Measurements from ENCODE around the gene HIRA. TPM values are rescaled to one million over a fixed set of nuclear protein-coding genes. Genes with fewer than 3 reads are reported as not detected.

Gene HIRA
- total RNA-seq, 1 donor from 2014 or later = 7.3 TPM

DNA sequence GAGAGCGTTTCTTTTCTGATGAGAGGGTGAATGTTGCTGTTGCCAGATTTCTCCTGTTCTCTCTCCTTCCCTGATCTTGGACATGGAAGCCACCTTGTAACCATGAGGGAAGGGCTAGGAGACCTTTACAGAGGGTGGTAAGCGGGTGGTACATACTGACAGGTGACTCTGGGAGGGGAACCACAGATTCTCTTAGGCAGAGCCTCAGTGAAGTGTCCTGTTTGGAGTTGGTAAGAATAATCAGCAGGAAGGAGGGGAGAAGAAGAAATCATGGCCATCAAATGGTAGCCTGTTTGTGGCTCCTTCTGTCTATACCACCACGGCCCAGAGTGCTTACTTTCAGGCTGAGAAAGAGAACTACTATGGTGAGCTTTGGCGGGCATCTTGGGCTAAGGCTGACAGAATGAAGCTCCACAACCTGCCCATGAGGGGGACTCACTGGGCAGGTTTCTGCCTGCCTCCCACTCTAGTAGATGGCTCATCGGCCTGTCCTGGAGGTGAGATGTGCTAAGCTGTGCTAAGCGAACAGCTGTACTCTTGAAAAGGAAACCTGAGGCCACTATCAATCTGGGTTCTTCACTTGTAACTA lies 84.8 kb downstream of the HIRA start:
- H3K27ac ChIP-seq (ENCODE audit: low read depth, low read length) = no peak overlapping the region
- no peaks in the 10 kb centered on the region for H3K27me3 ChIP-seq (ENCODE audit: control insufficient read depth in 3 of 3, insufficient read depth in 3 of 3, low read length in 3 of 3)
- no peak overlapping the region for H3K4me3 ChIP-seq (ENCODE audit: low read length in 3 of 3)
- H3K4me1 ChIP-seq (ENCODE audit: control insufficient read depth in 3 of 3, insufficient read depth in 3 of 3, low read length in 3 of 3) = peaks cover 4 to 8% (median 4%) of the 10 kb centered on the region in 3 donors
- no peak overlapping the region for H3K9ac ChIP-seq (ENCODE audit: low read depth in 1 of 3, low read length in 3 of 3)
- peaks cover 0 to 1% (median 0%) of the 10 kb centered on the region in 3 donors for H3K9me3 ChIP-seq (ENCODE audit: control insufficient read depth in 3 of 3, low read length in 3 of 3)
- H3K36me3 ChIP-seq (ENCODE audit: control insufficient read depth in 3 of 3, insufficient read depth in 3 of 3, low read length in 3 of 3) = peaks cover 27 to 45% (median 28%) of the 10 kb centered on the region in 3 donors

DNA sequence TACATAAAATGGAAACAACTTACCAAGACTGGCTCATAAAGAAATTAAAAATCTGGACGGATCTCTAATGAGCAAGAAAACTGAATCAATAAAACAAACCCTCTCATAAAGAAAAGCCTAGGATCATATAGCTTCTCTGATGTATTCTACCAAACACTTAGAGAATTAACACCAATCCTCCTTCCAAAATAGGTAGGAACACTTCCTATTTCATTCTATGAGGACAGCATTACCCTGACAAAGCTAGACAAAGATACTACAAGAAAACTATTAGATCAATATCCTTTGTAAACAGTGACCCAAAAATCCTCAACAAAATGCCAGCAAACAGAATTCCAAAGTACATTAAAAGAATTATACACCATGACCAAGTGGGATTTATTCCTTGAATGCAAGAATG lies 87.1 kb downstream of the HIRA start:
- peaks cover 9 to 23% (median 20%) of the 10 kb centered on the region in 3 donors for H3K36me3 ChIP-seq (ENCODE audit: control insufficient read depth in 3 of 3, insufficient read depth in 3 of 3, low read length in 3 of 3)
- no peaks in the 10 kb centered on the region for H3K4me1 ChIP-seq (ENCODE audit: control insufficient read depth in 3 of 3, insufficient read depth in 3 of 3, low read length in 3 of 3)
- H3K9ac ChIP-seq (ENCODE audit: low read depth in 1 of 3, low read length in 3 of 3) = no peak overlapping the region
- no peaks in the 10 kb centered on the region for H3K27me3 ChIP-seq (ENCODE audit: control insufficient read depth in 3 of 3, insufficient read depth in 3 of 3, low read length in 3 of 3)
- H3K9me3 ChIP-seq (ENCODE audit: control insufficient read depth in 3 of 3, low read length in 3 of 3) = peaks cover 0 to 1% (median 0%) of the 10 kb centered on the region in 3 donors
- no peak overlapping the region for H3K27ac ChIP-seq (ENCODE audit: low read depth, low read length)
- no peak overlapping the region for H3K4me3 ChIP-seq (ENCODE audit: low read length in 3 of 3)

DNA sequence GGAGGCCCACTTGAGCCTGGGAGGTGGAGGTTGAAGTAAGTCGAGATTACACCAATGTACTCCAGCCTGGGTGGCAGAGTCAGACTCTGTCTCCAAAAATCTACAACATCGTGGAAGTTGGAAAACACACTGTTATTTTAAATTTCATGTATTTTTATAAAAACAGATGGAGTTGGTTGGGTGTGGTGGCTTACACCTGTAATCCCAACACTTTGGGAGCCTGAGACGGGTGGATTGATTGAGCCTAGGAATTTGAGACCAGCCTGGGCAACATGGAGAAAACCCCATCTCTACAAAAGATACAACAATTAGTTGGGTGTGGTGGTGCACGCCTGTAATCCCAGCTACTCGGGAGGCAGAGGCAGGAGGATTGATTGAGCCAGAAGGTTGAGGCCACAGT lies 88.1 kb downstream of the HIRA start:
- peaks cover 0 to 1% (median 1%) of the 10 kb centered on the region in 3 donors for H3K9me3 ChIP-seq (ENCODE audit: control insufficient read depth in 3 of 3, low read length in 3 of 3)
- peaks cover 9 to 23% (median 20%) of the 10 kb centered on the region in 3 donors for H3K36me3 ChIP-seq (ENCODE audit: control insufficient read depth in 3 of 3, insufficient read depth in 3 of 3, low read length in 3 of 3)
- H3K9ac ChIP-seq (ENCODE audit: low read depth in 1 of 3, low read length in 3 of 3) = no peak overlapping the region
- no peaks in the 10 kb centered on the region for H3K27me3 ChIP-seq (ENCODE audit: control insufficient read depth in 3 of 3, insufficient read depth in 3 of 3, low read length in 3 of 3)
- no peak overlapping the region for H3K27ac ChIP-seq (ENCODE audit: low read depth, low read length)
- H3K4me3 ChIP-seq (ENCODE audit: low read length in 3 of 3) = no peak overlapping the region
- H3K4me1 ChIP-seq (ENCODE audit: control insufficient read depth in 3 of 3, insufficient read depth in 3 of 3, low read length in 3 of 3) = no peaks in the 10 kb centered on the region

DNA sequence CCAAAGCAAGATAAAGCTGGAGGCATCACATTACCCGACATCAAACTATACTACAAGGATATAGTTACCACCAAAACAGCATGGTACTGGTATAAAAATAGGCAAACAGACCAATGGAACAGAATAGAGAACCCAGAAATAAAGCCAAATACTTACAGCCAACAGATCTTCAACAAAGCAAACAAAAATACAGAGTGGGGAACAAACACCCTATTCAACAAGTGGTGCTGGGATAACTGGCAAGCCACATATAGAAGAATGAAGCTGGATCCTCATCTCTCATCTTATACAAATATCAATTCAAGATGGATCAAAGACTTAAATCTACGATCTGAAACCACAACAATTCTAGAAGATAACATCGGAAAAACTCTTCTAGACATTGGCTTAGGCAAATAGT lies 90.0 kb downstream of the HIRA start:
- no peak overlapping the region for H3K9ac ChIP-seq (ENCODE audit: low read depth in 1 of 3, low read length in 3 of 3)
- peaks cover 3 to 27% (median 20%) of the 10 kb centered on the region in 3 donors for H3K36me3 ChIP-seq (ENCODE audit: control insufficient read depth in 3 of 3, insufficient read depth in 3 of 3, low read length in 3 of 3)
- H3K27me3 ChIP-seq (ENCODE audit: control insufficient read depth in 3 of 3, insufficient read depth in 3 of 3, low read length in 3 of 3) = no peaks in the 10 kb centered on the region
- no peak overlapping the region for H3K27ac ChIP-seq (ENCODE audit: low read depth, low read length)
- H3K9me3 ChIP-seq (ENCODE audit: control insufficient read depth in 3 of 3, low read length in 3 of 3) = peaks cover 0 to 7% (median 1%) of the 10 kb centered on the region in 3 donors
- no peak overlapping the region for H3K4me3 ChIP-seq (ENCODE audit: low read length in 3 of 3)
- H3K4me1 ChIP-seq (ENCODE audit: control insufficient read depth in 3 of 3, insufficient read depth in 3 of 3, low read length in 3 of 3) = no peaks in the 10 kb centered on the region

DNA sequence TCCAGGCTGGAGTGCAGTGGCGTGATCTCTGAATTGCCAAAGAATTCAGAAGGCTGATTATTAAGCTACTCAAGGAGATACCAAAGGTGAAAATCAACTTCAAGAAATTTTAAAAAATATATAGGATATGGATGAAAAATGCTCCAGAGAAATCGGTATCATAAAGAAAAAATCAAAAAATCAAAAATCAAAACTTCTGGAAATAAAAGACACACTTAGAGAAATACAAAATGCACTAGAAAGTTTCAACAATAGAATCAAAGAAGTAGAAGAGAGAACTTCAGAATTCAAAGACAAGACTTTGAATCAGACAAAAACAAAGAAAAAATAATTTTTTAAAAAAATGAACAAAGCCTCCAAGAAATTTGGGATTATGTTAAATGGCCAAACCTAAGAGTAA lies 94.4 kb downstream of the HIRA start:
- Histone ChIP-seq H3K4me3 (ENCODE audit: low read length in 3 of 3) (no peak overlapping the region), H3K9ac (ENCODE audit: low read depth in 1 of 3, low read length in 3 of 3) (no peak overlapping the region), H3K36me3 (ENCODE audit: control insufficient read depth in 3 of 3, insufficient read depth in 3 of 3, low read length in 3 of 3) (peaks cover 10 to 33% (median 19%) of the 10 kb centered on the region in 3 donors), H3K27me3 (ENCODE audit: control insufficient read depth in 3 of 3, insufficient read depth in 3 of 3, low read length in 3 of 3) (no peaks in the 10 kb centered on the region), H3K4me1 (ENCODE audit: control insufficient read depth in 3 of 3, insufficient read depth in 3 of 3, low read length in 3 of 3) (no peaks in the 10 kb centered on the region), H3K9me3 (ENCODE audit: control insufficient read depth in 3 of 3, low read length in 3 of 3) (peaks cover 0 to 11% (median 3%) of the 10 kb centered on the region in 3 donors), H3K27ac (ENCODE audit: low read depth, low read length) (no peak overlapping the region)

DNA sequence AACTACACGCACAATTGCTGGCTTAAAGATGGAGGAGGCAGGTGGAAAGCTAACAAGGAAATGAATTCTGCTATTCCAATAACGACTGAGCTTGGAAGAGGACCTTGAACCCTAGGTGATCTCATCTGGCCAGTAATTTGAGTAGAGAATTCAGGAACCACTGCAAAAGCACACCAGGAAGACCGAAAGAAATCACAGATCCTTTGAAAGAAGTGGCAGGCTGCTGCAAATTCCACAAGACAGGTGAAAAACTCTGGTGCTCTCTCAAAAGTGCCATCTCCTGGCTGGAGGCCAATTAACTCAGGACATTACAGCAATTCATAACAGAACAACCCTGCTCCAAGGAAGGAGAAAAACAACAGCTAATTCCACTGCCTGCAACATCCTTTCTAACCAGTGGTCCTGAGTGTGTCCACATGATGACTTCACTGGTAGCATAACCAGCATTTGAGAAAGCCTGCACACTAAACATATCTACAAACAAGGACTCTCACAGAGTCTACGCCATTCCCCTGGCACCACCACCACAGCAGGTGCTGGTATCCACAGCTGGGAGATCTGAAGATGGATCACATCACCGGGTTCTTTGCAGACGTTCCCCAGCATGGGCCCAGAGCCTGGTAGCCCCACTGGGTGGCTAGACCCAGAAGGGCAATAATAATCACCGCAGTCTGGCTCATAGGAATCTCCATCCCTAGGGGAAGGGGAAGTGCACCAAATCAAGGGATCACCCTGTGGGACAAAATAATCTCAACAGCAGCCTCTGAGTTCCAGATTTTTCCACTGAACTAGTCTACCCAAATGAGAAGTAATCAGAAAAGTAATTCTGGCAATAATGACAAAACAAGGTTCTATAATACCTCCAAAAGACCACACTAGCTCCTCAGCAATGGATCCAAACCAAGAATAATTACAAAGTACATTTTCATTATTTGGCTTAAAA lies 95.1 kb downstream of the HIRA start:
- Histone ChIP-seq H3K4me3 (ENCODE audit: low read length in 3 of 3) (no peak overlapping the region), H3K27me3 (ENCODE audit: control insufficient read depth in 3 of 3, insufficient read depth in 3 of 3, low read length in 3 of 3) (no peaks in the 10 kb centered on the region), H3K27ac (ENCODE audit: low read depth, low read length) (no peak overlapping the region), H3K36me3 (ENCODE audit: control insufficient read depth in 3 of 3, insufficient read depth in 3 of 3, low read length in 3 of 3) (peaks cover 16 to 39% (median 26%) of the 10 kb centered on the region in 3 donors), H3K4me1 (ENCODE audit: control insufficient read depth in 3 of 3, insufficient read depth in 3 of 3, low read length in 3 of 3) (peaks cover 0 to 3% (median 0%) of the 10 kb centered on the region in 3 donors), H3K9me3 (ENCODE audit: control insufficient read depth in 3 of 3, low read length in 3 of 3) (peaks cover 0 to 11% (median 3%) of the 10 kb centered on the region in 3 donors), H3K9ac (ENCODE audit: low read depth in 1 of 3, low read length in 3 of 3) (no peak overlapping the region)

DNA sequence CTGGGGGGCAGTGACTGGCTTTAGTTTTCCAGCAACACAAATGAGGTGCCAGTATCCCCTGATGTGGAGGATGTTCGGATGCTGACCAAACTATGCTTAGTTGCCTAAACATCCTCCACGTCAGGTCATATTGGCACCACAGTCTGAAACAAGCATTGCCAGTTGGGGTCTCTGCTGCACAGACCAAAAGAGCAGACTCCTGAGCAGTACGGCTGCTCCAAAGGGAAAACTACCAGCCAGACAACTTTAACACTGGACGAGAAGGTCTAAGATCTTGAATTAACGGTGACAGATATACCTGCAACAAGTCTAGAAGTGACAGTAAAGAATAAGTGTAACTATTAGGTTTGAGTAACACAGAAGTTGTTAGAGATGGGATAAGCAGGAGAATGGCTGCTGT lies 99.6 kb downstream of the HIRA start:
- Histone ChIP-seq H3K9ac (ENCODE audit: low read depth in 1 of 3, low read length in 3 of 3) (no peak overlapping the region), H3K27me3 (ENCODE audit: control insufficient read depth in 3 of 3, insufficient read depth in 3 of 3, low read length in 3 of 3) (no peaks in the 10 kb centered on the region), H3K36me3 (ENCODE audit: control insufficient read depth in 3 of 3, insufficient read depth in 3 of 3, low read length in 3 of 3) (peaks cover 28 to 43% (median 40%) of the 10 kb centered on the region in 3 donors), H3K4me3 (ENCODE audit: low read length in 3 of 3) (no peak overlapping the region), H3K27ac (ENCODE audit: low read depth, low read length) (no peak overlapping the region), H3K4me1 (ENCODE audit: control insufficient read depth in 3 of 3, insufficient read depth in 3 of 3, low read length in 3 of 3) (peaks cover 9 to 14% (median 9%) of the 10 kb centered on the region in 3 donors), H3K9me3 (ENCODE audit: control insufficient read depth in 3 of 3, low read length in 3 of 3) (peaks cover 0 to 8% (median 3%) of the 10 kb centered on the region in 3 donors)

DNA sequence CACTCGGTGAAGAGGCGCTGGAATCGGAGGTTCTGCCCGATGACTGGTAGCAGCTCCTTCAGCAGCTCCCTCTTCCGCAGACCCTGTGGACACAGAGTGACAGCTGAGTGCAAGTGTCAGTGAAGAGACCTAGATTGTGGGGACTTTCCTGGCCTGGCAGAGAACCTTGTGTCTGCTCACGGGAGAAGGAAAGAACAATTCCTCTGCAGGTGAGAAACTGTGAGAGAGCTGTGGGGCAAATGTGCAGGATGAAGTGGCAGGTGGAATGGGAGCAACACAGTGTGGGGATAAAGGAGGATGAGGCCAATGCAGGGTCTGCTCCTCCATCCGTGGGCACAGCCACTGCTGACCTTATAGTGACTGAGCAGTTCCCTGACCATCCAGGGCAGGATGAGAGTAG lies 100.1 kb downstream of the HIRA start:
- H3K27ac ChIP-seq (ENCODE audit: low read depth, low read length) = no peak overlapping the region
- H3K36me3 ChIP-seq (ENCODE audit: control insufficient read depth in 3 of 3, insufficient read depth in 3 of 3, low read length in 3 of 3) = peaks cover 27 to 40% (median 36%) of the 10 kb centered on the region in 3 donors
- H3K4me1 ChIP-seq (ENCODE audit: control insufficient read depth in 3 of 3, insufficient read depth in 3 of 3, low read length in 3 of 3) = peaks cover 9 to 14% (median 9%) of the 10 kb centered on the region in 3 donors
- peaks cover 0 to 4% (median 3%) of the 10 kb centered on the region in 3 donors for H3K9me3 ChIP-seq (ENCODE audit: control insufficient read depth in 3 of 3, low read length in 3 of 3)
- H3K4me3 ChIP-seq (ENCODE audit: low read length in 3 of 3) = no peak overlapping the region
- no peak overlapping the region for H3K9ac ChIP-seq (ENCODE audit: low read depth in 1 of 3, low read length in 3 of 3)
- no peaks in the 10 kb centered on the region for H3K27me3 ChIP-seq (ENCODE audit: control insufficient read depth in 3 of 3, insufficient read depth in 3 of 3, low read length in 3 of 3)

DNA sequence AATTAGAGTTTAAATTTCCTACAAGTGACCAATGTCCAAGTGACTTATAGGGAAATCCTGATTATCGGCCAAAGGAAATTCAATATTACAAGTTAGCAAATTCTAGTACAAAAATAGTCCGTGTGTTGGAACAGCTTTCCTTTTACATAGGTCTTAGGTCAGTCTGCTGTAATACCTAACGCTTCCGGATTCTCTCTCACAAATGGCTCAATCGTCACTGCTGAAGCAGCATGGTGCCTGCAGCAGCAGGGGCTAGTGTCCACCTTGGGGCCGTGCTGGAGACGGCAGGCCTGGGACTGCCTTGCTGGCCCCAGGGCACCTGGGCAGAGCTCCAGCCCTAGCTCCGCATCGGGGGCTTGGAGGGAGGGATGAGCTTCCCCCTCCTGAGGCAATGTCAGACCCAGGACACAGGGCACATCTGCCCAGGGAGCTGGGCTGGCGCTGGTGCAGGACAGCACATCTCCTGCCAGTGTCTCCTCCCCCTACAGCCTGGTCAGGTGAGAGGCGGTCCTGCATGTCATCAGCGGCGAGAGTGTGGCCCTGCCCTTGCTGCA lies 100.6 kb downstream of the HIRA start:
- Histone ChIP-seq H3K4me1 (ENCODE audit: control insufficient read depth in 3 of 3, insufficient read depth in 3 of 3, low read length in 3 of 3) (peaks cover 9 to 14% (median 9%) of the 10 kb centered on the region in 3 donors), H3K9ac (ENCODE audit: low read depth in 1 of 3, low read length in 3 of 3) (no peak overlapping the region), H3K36me3 (ENCODE audit: control insufficient read depth in 3 of 3, insufficient read depth in 3 of 3, low read length in 3 of 3) (peaks cover 22 to 35% (median 32%) of the 10 kb centered on the region in 3 donors), H3K4me3 (ENCODE audit: low read length in 3 of 3) (no peak overlapping the region), H3K9me3 (ENCODE audit: control insufficient read depth in 3 of 3, low read length in 3 of 3) (peaks cover 0 to 4% (median 3%) of the 10 kb centered on the region in 3 donors), H3K27me3 (ENCODE audit: control insufficient read depth in 3 of 3, insufficient read depth in 3 of 3, low read length in 3 of 3) (no peaks in the 10 kb centered on the region), H3K27ac (ENCODE audit: low read depth, low read length) (no peak overlapping the region)

Measured in skeletal muscle tissue (tissue), 4 donors.